OCI-LY7 (cell line): Measurements from ENCODE around the gene PAQR5. TPM values are rescaled to one million over a fixed set of nuclear protein-coding genes. Genes with fewer than 3 reads are reported as not detected.

Experiments used
- BruUV-seq: library from RNA; stranded (reverse); fragments of 400-500 nt; replicated peaks from 2 replicates; lab custom pipeline; 2021; lab: Mats Ljungman, UMichigan
- CTCF ChIA-PET: fragments of 300-600 bp; sonication (Branson Sonifier 250); formaldehyde crosslinking; loops from one replicate; lab custom pipeline; 2022; ENCODE audit warnings: antibody characterized with exemption; ENCODE audit not compliant: unreplicated experiment; lab: Charles Lee
- POLR2A ChIA-PET: fragments of 300-600 bp; sonication (Branson Sonifier 250); formaldehyde crosslinking; loops from one replicate; lab custom pipeline; 2022; ENCODE audit warnings: antibody characterized with exemption; lab: Charles Lee
- DNase-seq: peaks from one replicate; pipeline ENCODE4 v3.0.0-alpha.2; 2015; ENCODE audit warnings: low spot score
- H2AFZ ChIP-seq: fragments of 200-600 bp; sonication (generic), shearing (Covaris generic); 2 replicates; pipeline ENCODE4 v1.6.1; 2014; ENCODE audit warnings: mild to moderate bottlenecking, antibody characterized with exemption, low read length, moderate library complexity
- H3K27ac ChIP-seq: fragments of 200-600 bp; sonication (generic); 2 replicates; pipeline ENCODE4 v1.5.1; 2014; ENCODE audit warnings: mixed run types, low read depth, mild to moderate bottlenecking, moderate library complexity, low read length, inconsistent platforms; ENCODE audit not compliant: poor library complexity, severe bottlenecking
- H3K36me3 ChIP-seq: fragments of 200-600 bp; sonication (generic); 2 replicates; pipeline ENCODE4 v1.6.1; 2014; ENCODE audit warnings: mild to moderate bottlenecking, antibody characterized with exemption, low read length, moderate library complexity, mixed read lengths; ENCODE audit not compliant: insufficient read depth
- H3K4me1 ChIP-seq: fragments of 200-600 bp; sonication (generic); 2 replicates; pipeline ENCODE4 v1.5.1; 2014; ENCODE audit warnings: mild to moderate bottlenecking, low read length; ENCODE audit not compliant: insufficient read depth, poor library complexity, severe bottlenecking
- H3K4me2 ChIP-seq: fragments of 200-600 bp; sonication (generic); 2 replicates; pipeline ENCODE4 v1.6.1; 2014; ENCODE audit warnings: mild to moderate bottlenecking, low read length
- H3K4me3 ChIP-seq: fragments of 200-600 bp; sonication (generic); 2 replicates; pipeline ENCODE4 v1.5.1; 2014; ENCODE audit warnings: mild to moderate bottlenecking, low read depth, low read length; ENCODE audit not compliant: poor library complexity, severe bottlenecking
- H3K79me2 ChIP-seq: fragments of 200-600 bp; sonication (generic); 2 replicates; pipeline ENCODE4 v1.6.1; 2016; ENCODE audit warnings: low read depth, mild to moderate bottlenecking, low read length, moderate library complexity, mixed read lengths; ENCODE audit not compliant: insufficient read depth
- H3K9me2 ChIP-seq: fragments of 200-600 bp; sonication (generic); 2 replicates; pipeline ENCODE4 v1.6.1; 2016; ENCODE audit warnings: mild to moderate bottlenecking, low read length, mixed read lengths; ENCODE audit not compliant: insufficient read depth
- H3K9me3 ChIP-seq: fragments of 200-600 bp; sonication (generic); 2 replicates; pipeline ENCODE4 v1.6.1; 2014; ENCODE audit warnings: mild to moderate bottlenecking, mixed run types, low read length, mixed read lengths
- H4K20me1 ChIP-seq: fragments of 200-600 bp; sonication (generic); 2 replicates; pipeline ENCODE4 v1.6.1; 2014; ENCODE audit warnings: mild to moderate bottlenecking, antibody characterized with exemption, low read length, moderate library complexity, mixed read lengths; ENCODE audit not compliant: insufficient read depth
- CTCF ChIP-seq: fragments of 200-600 bp; sonication (generic); conservative IDR thresholded peaks from 2 replicates; pipeline ENCODE4 v1.5.1; 2014; ENCODE audit warnings: mild to moderate bottlenecking, antibody characterized with exemption, low read length, moderate library complexity, mixed read lengths
- EZH2phosphoT487 ChIP-seq: fragments of 200-600 bp; sonication (generic); IDR thresholded peaks from 2 replicates; pipeline ENCODE4 v1.6.1; 2018; ENCODE audit warnings: low read depth, borderline replicate concordance, mild to moderate bottlenecking, mixed run types, antibody characterized with exemption, low read length, moderate library complexity, mixed read lengths
- intact Hi-C: fragments of 100-400 bp; cut with micrococcal nuclease; formaldehyde crosslinking; loops from one replicate; pipeline ENCODE4 v1.10.0; 2022; ENCODE audit not compliant: unreplicated experiment
- total RNA-seq, 2 experiments: library from RNA; depleted of rRNA in 1 of 2; stranded (reverse); fragments of >200 nt in 1 of 2; shearing (Covaris generic) in 1 of 2; gene quantifications; 2 replicates each; pipeline ENCODE4 v1.2.3, GENCODE V29; 2014 to 2022

Gene PAQR5
- total RNA-seq, 2 experiments from 2014 or later = not detected

DNA sequence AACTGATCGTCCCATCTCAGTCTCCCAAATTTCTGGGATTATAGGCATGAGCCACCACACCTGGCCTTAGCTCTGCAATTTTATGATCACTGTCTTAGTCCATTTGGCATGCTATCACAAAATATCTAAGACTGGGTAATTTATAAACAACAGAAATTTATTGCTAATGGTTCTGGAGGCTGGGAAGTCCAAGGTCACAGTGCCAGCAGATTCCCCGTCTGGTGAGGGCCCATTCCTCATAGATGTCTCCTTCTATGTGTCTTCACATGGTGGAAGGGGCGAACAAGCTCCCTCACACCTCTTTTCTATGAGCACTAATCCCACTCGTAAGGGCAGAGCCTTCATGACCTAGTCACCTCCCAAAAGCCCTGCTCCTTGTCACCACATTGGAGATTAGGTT, 60.1 kb downstream of the PAQR5 start:
- Histone ChIP-seq H3K79me2 (no peaks in the 10 kb centered on the region), H3K36me3 (no peaks in the 10 kb centered on the region), H3K27ac (no peak overlapping the region), H3K4me1 (no peaks in the 10 kb centered on the region), H3K9me3 (no peaks in the 10 kb centered on the region), H3K9me2 (no peaks in the 10 kb centered on the region), H3K4me2 (no peak overlapping the region), H3K4me3 (no peak overlapping the region), H4K20me1 (no peaks in the 10 kb centered on the region), H2AFZ (no peak overlapping the region)
- intact Hi-C loops = no loop called here
- ChIA-PET CTCF (no interaction called here), POLR2A (no interaction called here)
- no TSS peak for BruUV-seq
- no peak for TF ChIP-seq CTCF
- TF ChIP-seq EZH2phosphoT487 = no peak
- no peak for DNase-seq

DNA sequence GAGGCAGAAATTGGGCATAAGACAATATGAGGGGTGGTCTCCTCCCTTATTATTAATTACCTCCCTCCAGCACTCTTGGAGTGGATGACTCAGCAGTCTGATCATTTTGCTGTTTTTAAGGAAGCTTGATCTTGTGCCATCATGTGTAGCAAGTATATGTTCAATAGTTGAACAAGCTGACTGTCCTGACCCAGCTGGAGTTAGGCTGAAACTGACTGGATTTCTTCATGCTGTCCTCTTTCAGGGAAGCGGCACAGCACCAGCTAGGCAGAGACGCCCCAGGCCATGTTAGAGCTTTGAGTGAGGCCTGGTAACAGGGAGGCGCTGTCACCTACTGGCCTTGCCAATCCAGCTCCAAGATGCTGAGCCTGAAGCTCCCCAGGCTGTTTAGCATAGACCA, 61.0 kb downstream of the PAQR5 start:
- no peak overlapping the region for H3K27ac ChIP-seq
- intact Hi-C loops = no loop called here
- TF ChIP-seq EZH2phosphoT487 = no peak
- no peak for TF ChIP-seq CTCF
- H3K9me3 ChIP-seq = no peaks in the 10 kb centered on the region
- DNase-seq = no peak
- H3K4me1 ChIP-seq = no peaks in the 10 kb centered on the region
- H4K20me1 ChIP-seq = no peaks in the 10 kb centered on the region
- BruUV-seq = no TSS peak
- no peak overlapping the region for H3K4me2 ChIP-seq
- ChIA-PET POLR2A (no interaction called here), CTCF (no interaction called here)
- H2AFZ ChIP-seq = no peak overlapping the region
- no peaks in the 10 kb centered on the region for H3K9me2 ChIP-seq
- H3K36me3 ChIP-seq = no peaks in the 10 kb centered on the region
- H3K79me2 ChIP-seq = no peaks in the 10 kb centered on the region
- H3K4me3 ChIP-seq = no peak overlapping the region

- Histone ChIP-seq H3K9me3 (no peaks in the 10 kb centered on the region), H2AFZ (no peak overlapping the region), H3K27ac (no peak overlapping the region), H3K4me3 (no peak overlapping the region), H3K4me2 (no peak overlapping the region), H3K9me2 (no peaks in the 10 kb centered on the region), H3K4me1 (no peaks in the 10 kb centered on the region), H3K79me2 (no peaks in the 10 kb centered on the region), H4K20me1 (no peaks in the 10 kb centered on the region), H3K36me3 (no peaks in the 10 kb centered on the region)
- intact Hi-C loops = no loop called here
- no peak for TF ChIP-seq EZH2phosphoT487
- TF ChIP-seq CTCF = no peak
- POLR2A ChIA-PET = interaction anchor here (0.9 kb wide), 1 partner anchor 126 kb away, joined by 3 read pairs; no protein-coding TSS in a partner anchor
- no TSS peak for BruUV-seq
- CTCF ChIA-PET = no interaction called here
- DNase-seq = no peak
Measured at GRCh38 chr15:69360642-69361041, 61.9 kb downstream of the PAQR5 start.
